GM20000 (cell line): ENCODE results near the gene CCDC82.

ENCODE experiments used
- DNase-seq: peaks from one replicate; pipeline ENCODE4 v3.0.0; 2012; ENCODE audit warnings: low spot score
- TF ChIP-seq, protein P1 (sequence below): IDR thresholded peaks from 2 replicates; pipeline ENCODE4 v1.5.1; 2012; ENCODE audit warnings: mild to moderate bottlenecking, control low read depth; ENCODE audit errors: extremely low read depth, missing control alignments

The CCDC82 gene

DNA sequence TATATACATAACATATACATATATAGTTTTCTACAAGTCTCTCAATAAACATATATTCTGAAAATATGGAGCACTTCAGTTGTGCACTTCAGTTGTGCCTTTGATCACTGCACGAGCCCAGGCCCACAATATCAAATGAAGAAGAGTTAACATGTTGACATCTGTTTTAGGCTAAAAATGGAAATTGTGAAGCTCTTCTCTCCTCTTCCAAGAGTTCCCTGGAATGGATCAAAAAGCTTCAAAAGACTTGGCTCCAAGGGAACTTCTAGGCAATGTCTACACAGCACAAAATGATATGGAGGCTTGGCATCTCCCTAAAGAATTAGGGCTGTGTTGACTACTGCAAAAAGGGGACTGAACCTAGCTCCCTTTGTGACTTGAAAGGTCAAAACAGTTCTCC is 83.6 kb downstream of the CCDC82 start:
- TF ChIP-seq, protein P1, sequence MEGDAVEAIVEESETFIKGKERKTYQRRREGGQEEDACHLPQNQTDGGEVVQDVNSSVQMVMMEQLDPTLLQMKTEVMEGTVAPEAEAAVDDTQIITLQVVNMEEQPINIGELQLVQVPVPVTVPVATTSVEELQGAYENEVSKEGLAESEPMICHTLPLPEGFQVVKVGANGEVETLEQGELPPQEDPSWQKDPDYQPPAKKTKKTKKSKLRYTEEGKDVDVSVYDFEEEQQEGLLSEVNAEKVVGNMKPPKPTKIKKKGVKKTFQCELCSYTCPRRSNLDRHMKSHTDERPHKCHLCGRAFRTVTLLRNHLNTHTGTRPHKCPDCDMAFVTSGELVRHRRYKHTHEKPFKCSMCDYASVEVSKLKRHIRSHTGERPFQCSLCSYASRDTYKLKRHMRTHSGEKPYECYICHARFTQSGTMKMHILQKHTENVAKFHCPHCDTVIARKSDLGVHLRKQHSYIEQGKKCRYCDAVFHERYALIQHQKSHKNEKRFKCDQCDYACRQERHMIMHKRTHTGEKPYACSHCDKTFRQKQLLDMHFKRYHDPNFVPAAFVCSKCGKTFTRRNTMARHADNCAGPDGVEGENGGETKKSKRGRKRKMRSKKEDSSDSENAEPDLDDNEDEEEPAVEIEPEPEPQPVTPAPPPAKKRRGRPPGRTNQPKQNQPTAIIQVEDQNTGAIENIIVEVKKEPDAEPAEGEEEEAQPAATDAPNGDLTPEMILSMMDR, result no peak
- no peak for DNase-seq

DNA sequence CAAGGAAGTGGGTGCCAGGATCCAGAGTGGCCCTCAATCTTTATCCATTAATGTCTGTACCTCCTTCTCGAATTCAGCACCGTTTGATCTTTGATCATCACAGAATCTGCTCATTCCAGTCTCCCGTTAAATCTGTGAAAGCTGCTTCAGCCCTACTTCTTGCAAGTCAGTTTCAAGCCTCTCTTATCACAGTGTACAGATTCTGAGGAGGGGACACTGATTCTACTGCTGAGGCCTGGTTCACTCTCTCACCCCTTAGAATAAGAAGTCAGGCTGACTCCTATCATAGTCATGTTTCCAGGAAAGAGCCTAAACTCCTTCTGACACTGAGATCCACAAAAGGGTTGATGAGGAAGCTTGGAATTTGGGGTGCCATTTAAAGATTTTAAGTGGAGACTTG is 85.7 kb downstream of the CCDC82 start:
- no peak for DNase-seq
- TF ChIP-seq, protein P1, result no peak

DNA sequence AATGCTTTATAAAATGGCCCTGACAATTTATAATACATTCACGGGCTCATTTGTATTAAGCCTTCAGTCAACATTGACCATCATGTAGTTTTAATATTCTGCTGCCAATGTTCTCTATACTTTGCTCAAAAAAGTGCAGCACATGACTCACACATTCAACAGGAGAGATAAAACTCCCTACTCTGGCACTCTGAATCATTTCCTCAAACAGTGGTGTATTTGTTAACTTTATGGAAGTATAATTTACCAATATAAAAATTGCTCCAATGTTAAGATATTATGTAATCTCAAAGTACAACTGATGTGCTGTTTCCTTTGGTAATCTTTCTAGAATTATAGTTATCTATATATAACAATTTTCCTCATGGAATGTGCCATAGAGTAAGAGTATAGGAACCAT is 86.6 kb downstream of the CCDC82 start:
- no peak for DNase-seq

More for the DNA sequence above, 86.6 kb downstream of the CCDC82 start:
- TF ChIP-seq, protein P1, result no peak
